HEK293 (cell line): ENCODE results near the gene SYNCRIP.
A peak's percentile ranks its signal among the peaks of the same experiment; 100 is the strongest.

Experiments used
- GFI1B ChIP-seq: fragments of 450-650 bp; formaldehyde crosslinking; IDR thresholded peaks from 2 replicates; pipeline ENCODE4 v1.5.1; 2016; ENCODE audit warnings: missing biosample characterization, missing genetic modification characterization
- GLI4 ChIP-seq: fragments of 450-650 bp; formaldehyde crosslinking; IDR thresholded peaks from 2 replicates; pipeline ENCODE4 v1.5.1; 2016; ENCODE audit warnings: missing biosample characterization, missing genetic modification characterization
- OSR2 ChIP-seq: fragments of 450-650 bp; formaldehyde crosslinking; IDR thresholded peaks from 2 replicates; pipeline ENCODE4 v1.5.1; 2016; ENCODE audit warnings: missing biosample characterization, missing genetic modification characterization
- SALL2 ChIP-seq: fragments of 450-650 bp; formaldehyde crosslinking; IDR thresholded peaks from 2 replicates; pipeline ENCODE4 v1.5.0; 2017; ENCODE audit warnings: missing biosample characterization, mild to moderate bottlenecking, missing genetic modification characterization, borderline replicate concordance
- SP3 ChIP-seq: fragments of 450-650 bp; formaldehyde crosslinking; IDR thresholded peaks from 2 replicates; pipeline ENCODE4 v1.5.1; 2016; ENCODE audit warnings: missing biosample characterization, missing genetic modification characterization
- SP7 ChIP-seq: fragments of 450-650 bp; formaldehyde crosslinking; IDR thresholded peaks from 2 replicates; pipeline ENCODE4 v1.5.1; 2016; ENCODE audit warnings: missing biosample characterization, missing genetic modification characterization
- ZNF112 ChIP-seq: fragments of 450-650 bp; formaldehyde crosslinking; IDR thresholded peaks from 2 replicates; pipeline ENCODE4 v1.5.0; 2017; ENCODE audit warnings: missing biosample characterization, missing genetic modification characterization
- ZNF132 ChIP-seq: fragments of 450-650 bp; formaldehyde crosslinking; IDR thresholded peaks from 2 replicates; pipeline ENCODE4 v1.5.1; 2017; ENCODE audit warnings: missing biosample characterization, missing genetic modification characterization, borderline replicate concordance
- ZNF133 ChIP-seq: fragments of 450-650 bp; formaldehyde crosslinking; IDR thresholded peaks from 2 replicates; pipeline ENCODE4 v1.5.1; 2016; ENCODE audit warnings: missing biosample characterization, missing genetic modification characterization
- ZNF24 ChIP-seq: fragments of 450-650 bp; formaldehyde crosslinking; IDR thresholded peaks from 2 replicates; pipeline ENCODE4 v1.5.1; 2016; ENCODE audit warnings: missing biosample characterization, missing genetic modification characterization
- ZNF311 ChIP-seq: fragments of 450-650 bp; formaldehyde crosslinking; IDR thresholded peaks from 2 replicates; pipeline ENCODE4 v1.5.1; 2017; ENCODE audit warnings: missing biosample characterization, missing genetic modification characterization, borderline replicate concordance
- ZNF391 ChIP-seq: fragments of 450-650 bp; formaldehyde crosslinking; IDR thresholded peaks from 2 replicates; pipeline ENCODE4 v1.5.1; 2016; ENCODE audit warnings: low read depth, missing biosample characterization, missing genetic modification characterization, borderline replicate concordance
- ZNF423 ChIP-seq: fragments of 450-650 bp; formaldehyde crosslinking; IDR thresholded peaks from 2 replicates; pipeline ENCODE4 v1.5.1; 2016; ENCODE audit warnings: missing biosample characterization, missing genetic modification characterization
- ZNF473 ChIP-seq: fragments of 450-650 bp; formaldehyde crosslinking; IDR thresholded peaks from 2 replicates; pipeline ENCODE4 v1.5.1; 2017; ENCODE audit warnings: missing biosample characterization, missing genetic modification characterization
- ZNF48 ChIP-seq: fragments of 450-650 bp; formaldehyde crosslinking; IDR thresholded peaks from 2 replicates; pipeline ENCODE4 v1.5.1; 2016; ENCODE audit warnings: missing biosample characterization, missing genetic modification characterization
- ZNF529 ChIP-seq: fragments of 450-650 bp; formaldehyde crosslinking; IDR thresholded peaks from 2 replicates; pipeline ENCODE4 v1.5.1; 2017; ENCODE audit warnings: missing genetic modification characterization, missing biosample characterization; ENCODE audit not compliant: insufficient replicate concordance
- ZNF585B ChIP-seq: fragments of 450-650 bp; formaldehyde crosslinking; IDR thresholded peaks from 2 replicates; pipeline ENCODE4 v1.5.1; 2016; ENCODE audit warnings: missing biosample characterization, missing genetic modification characterization
- ZNF623 ChIP-seq: fragments of 450-650 bp; formaldehyde crosslinking; IDR thresholded peaks from 2 replicates; pipeline ENCODE4 v1.5.1; 2016; ENCODE audit warnings: missing biosample characterization, missing genetic modification characterization
- ZNF830 ChIP-seq: fragments of 450-650 bp; IDR thresholded peaks from 2 replicates; pipeline ENCODE4 v1.5.0; 2018; ENCODE audit warnings: missing biosample characterization, missing genetic modification characterization, low read depth, mild to moderate bottlenecking, moderate library complexity
- TF ChIP-seq, protein P1 (sequence below): fragments of 450-650 bp; formaldehyde crosslinking; IDR thresholded peaks from 2 replicates; pipeline ENCODE4 v1.5.1; 2016; ENCODE audit warnings: missing biosample characterization, missing genetic modification characterization
- TF ChIP-seq, protein P2 (sequence below): fragments of 450-650 bp; formaldehyde crosslinking; IDR thresholded peaks from 2 replicates; pipeline ENCODE4 v1.5.1; 2017; ENCODE audit warnings: missing biosample characterization, missing genetic modification characterization
- TF ChIP-seq, protein P3 (sequence below): fragments of 450-650 bp; formaldehyde crosslinking; IDR thresholded peaks from 2 replicates; pipeline ENCODE4 v1.5.1; 2016; ENCODE audit warnings: missing biosample characterization, missing genetic modification characterization
- TF ChIP-seq, protein P4 (sequence below): fragments of 450-650 bp; formaldehyde crosslinking; IDR thresholded peaks from 2 replicates; pipeline ENCODE4 v1.5.1; 2017; ENCODE audit warnings: missing biosample characterization, missing genetic modification characterization
- TF ChIP-seq, protein P5 (sequence below): fragments of 450-650 bp; formaldehyde crosslinking; IDR thresholded peaks from 2 replicates; pipeline ENCODE4 v1.5.1; 2016; ENCODE audit warnings: missing biosample characterization, missing genetic modification characterization
- TF ChIP-seq, protein P6 (sequence below): fragments of 450-650 bp; formaldehyde crosslinking; IDR thresholded peaks from 2 replicates; pipeline ENCODE4 v1.5.1; 2016; ENCODE audit warnings: missing biosample characterization, missing genetic modification characterization
- TF ChIP-seq, protein P7 (sequence below): fragments of 450-650 bp; formaldehyde crosslinking; IDR thresholded peaks from 2 replicates; pipeline ENCODE4 v1.5.1; 2016; ENCODE audit warnings: missing biosample characterization, missing genetic modification characterization

The SYNCRIP gene

DNA sequence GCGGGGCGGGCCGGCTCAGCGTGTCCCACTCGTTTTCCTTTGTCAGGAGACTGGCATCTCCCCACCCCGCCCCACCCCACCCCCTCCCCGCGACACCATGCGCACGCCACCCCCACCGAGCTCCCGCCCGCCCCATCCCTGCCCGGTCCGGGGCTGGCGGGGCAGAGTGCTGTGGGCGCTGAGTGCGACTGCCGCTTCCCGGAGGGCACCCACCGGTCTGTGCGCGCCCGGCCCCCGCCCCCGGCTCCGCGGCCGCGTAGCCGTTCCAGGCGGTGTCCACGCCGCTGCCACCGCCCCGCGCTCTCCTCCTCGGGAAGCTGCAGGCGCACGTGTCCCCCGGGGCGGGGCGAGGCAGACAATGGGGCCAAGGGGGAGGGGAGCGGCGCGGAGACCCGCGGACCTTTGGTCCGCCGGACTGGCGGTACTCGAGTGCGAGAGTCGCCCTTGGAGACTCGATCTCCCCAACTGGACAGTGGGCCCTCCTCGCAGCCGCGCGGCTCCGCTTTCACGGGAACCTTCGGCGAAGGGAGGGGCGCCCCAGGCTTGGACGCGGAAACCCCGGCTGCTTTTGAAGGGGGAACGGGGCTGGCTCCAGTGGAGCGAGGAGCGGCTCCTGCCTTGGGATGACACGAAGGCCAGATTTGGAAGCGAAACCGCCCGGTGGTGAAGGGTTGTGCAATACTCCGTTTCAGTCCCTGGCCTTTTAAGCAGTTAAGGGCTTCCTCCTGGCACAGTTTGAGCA, 1.0 kb upstream of the SYNCRIP start (continued):
- TF ChIP-seq, protein P1, sequence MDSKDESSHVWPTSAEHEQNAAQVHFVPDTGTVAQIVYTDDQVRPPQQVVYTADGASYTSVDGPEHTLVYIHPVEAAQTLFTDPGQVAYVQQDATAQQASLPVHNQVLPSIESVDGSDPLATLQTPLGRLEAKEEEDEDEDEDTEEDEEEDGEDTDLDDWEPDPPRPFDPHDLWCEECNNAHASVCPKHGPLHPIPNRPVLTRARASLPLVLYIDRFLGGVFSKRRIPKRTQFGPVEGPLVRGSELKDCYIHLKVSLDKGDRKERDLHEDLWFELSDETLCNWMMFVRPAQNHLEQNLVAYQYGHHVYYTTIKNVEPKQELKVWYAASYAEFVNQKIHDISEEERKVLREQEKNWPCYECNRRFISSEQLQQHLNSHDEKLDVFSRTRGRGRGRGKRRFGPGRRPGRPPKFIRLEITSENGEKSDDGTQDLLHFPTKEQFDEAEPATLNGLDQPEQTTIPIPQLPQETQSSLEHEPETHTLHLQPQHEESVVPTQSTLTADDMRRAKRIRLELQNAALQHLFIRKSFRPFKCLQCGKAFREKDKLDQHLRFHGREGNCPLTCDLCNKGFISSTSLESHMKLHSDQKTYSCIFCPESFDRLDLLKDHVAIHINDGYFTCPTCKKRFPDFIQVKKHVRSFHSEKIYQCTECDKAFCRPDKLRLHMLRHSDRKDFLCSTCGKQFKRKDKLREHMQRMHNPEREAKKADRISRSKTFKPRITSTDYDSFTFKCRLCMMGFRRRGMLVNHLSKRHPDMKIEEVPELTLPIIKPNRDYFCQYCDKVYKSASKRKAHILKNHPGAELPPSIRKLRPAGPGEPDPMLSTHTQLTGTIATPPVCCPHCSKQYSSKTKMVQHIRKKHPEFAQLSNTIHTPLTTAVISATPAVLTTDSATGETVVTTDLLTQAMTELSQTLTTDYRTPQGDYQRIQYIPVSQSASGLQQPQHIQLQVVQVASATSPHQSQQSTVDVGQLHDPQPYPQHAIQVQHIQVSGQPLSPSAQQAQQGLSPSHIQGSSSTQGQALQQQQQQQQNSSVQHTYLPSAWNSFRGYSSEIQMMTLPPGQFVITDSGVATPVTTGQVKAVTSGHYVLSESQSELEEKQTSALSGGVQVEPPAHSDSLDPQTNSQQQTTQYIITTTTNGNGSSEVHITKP (tag by site-specific recombination): peak; percentile 96
- TF ChIP-seq, protein P2, sequence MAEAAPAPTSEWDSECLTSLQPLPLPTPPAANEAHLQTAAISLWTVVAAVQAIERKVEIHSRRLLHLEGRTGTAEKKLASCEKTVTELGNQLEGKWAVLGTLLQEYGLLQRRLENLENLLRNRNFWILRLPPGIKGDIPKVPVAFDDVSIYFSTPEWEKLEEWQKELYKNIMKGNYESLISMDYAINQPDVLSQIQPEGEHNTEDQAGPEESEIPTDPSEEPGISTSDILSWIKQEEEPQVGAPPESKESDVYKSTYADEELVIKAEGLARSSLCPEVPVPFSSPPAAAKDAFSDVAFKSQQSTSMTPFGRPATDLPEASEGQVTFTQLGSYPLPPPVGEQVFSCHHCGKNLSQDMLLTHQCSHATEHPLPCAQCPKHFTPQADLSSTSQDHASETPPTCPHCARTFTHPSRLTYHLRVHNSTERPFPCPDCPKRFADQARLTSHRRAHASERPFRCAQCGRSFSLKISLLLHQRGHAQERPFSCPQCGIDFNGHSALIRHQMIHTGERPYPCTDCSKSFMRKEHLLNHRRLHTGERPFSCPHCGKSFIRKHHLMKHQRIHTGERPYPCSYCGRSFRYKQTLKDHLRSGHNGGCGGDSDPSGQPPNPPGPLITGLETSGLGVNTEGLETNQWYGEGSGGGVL (tag by site-specific recombination): no peak
- TF ChIP-seq, protein P3, sequence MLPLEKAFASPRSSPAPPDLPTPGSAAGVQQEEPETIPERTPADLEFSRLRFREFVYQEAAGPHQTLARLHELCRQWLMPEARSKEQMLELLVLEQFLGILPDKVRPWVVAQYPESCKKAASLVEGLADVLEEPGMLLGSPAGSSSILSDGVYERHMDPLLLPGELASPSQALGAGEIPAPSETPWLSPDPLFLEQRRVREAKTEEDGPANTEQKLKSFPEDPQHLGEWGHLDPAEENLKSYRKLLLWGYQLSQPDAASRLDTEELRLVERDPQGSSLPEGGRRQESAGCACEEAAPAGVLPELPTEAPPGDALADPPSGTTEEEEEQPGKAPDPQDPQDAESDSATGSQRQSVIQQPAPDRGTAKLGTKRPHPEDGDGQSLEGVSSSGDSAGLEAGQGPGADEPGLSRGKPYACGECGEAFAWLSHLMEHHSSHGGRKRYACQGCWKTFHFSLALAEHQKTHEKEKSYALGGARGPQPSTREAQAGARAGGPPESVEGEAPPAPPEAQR (tag by site-specific recombination): peak; percentile 51; the same call in 1 of the 2 replicates
- no peak for TF ChIP-seq ZNF529 (tag by site-specific recombination)
- no peak for TF ChIP-seq ZNF473 (tag by site-specific recombination)
- peak; percentile 34 for TF ChIP-seq SP3 (tag by site-specific recombination)
- TF ChIP-seq ZNF623: no peak
- no peak for TF ChIP-seq ZNF48 (tag by site-specific recombination)
- TF ChIP-seq ZNF585B: no peak
- 0 out of 2 replicates have a peak, but pooled peaks have one; percentile 45 for TF ChIP-seq GLI4 (tag by site-specific recombination)
- TF ChIP-seq ZNF391 (tag by site-specific recombination): peak; percentile 85; the same call in 1 of the 2 replicates
- no peak for TF ChIP-seq ZNF132 (tag by site-specific recombination)
- TF ChIP-seq SP7 (tag by site-specific recombination): peak; percentile 80
- TF ChIP-seq ZNF830 (tag by site-specific recombination): no peak
- peak; percentile 72; the same call in 1 of the 2 replicates for TF ChIP-seq ZNF24
- TF ChIP-seq, protein P4, sequence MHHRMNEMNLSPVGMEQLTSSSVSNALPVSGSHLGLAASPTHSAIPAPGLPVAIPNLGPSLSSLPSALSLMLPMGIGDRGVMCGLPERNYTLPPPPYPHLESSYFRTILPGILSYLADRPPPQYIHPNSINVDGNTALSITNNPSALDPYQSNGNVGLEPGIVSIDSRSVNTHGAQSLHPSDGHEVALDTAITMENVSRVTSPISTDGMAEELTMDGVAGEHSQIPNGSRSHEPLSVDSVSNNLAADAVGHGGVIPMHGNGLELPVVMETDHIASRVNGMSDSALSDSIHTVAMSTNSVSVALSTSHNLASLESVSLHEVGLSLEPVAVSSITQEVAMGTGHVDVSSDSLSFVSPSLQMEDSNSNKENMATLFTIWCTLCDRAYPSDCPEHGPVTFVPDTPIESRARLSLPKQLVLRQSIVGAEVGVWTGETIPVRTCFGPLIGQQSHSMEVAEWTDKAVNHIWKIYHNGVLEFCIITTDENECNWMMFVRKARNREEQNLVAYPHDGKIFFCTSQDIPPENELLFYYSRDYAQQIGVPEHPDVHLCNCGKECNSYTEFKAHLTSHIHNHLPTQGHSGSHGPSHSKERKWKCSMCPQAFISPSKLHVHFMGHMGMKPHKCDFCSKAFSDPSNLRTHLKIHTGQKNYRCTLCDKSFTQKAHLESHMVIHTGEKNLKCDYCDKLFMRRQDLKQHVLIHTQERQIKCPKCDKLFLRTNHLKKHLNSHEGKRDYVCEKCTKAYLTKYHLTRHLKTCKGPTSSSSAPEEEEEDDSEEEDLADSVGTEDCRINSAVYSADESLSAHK: peak; percentile 97
- TF ChIP-seq, protein P5, sequence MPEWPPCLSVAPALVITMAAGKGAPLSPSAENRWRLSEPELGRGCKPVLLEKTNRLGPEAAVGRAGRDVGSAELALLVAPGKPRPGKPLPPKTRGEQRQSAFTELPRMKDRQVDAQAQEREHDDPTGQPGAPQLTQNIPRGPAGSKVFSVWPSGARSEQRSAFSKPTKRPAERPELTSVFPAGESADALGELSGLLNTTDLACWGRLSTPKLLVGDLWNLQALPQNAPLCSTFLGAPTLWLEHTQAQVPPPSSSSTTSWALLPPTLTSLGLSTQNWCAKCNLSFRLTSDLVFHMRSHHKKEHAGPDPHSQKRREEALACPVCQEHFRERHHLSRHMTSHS (tag by site-specific recombination): no peak
- TF ChIP-seq ZNF311 (tag by site-specific recombination): no peak
- TF ChIP-seq ZNF133 (tag by site-specific recombination): no peak
- no peak for TF ChIP-seq ZNF112
- TF ChIP-seq ZNF423 (tag by site-specific recombination): peak; percentile 79
- TF ChIP-seq OSR2 (tag by site-specific recombination): peak; percentile 44
- no peak for TF ChIP-seq GFI1B (tag by site-specific recombination)
- TF ChIP-seq SALL2: no peak
- TF ChIP-seq, protein P6, sequence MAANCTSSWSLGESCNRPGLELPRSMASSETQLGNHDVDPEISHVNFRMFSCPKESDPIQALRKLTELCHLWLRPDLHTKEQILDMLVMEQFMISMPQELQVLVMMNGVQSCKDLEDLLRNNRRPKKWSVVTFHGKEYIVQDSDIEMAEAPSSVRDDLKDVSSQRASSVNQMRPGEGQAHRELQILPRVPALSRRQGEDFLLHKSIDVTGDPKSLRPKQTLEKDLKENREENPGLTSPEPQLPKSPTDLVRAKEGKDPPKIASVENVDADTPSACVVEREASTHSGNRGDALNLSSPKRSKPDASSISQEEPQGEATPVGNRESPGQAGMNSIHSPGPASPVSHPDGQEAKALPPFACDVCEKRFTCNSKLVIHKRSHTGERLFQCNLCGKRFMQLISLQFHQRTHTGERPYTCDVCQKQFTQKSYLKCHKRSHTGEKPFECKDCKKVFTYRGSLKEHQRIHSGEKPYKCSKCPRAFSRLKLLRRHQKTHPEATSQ (tag by site-specific recombination): peak; percentile 89
- TF ChIP-seq, protein P7, sequence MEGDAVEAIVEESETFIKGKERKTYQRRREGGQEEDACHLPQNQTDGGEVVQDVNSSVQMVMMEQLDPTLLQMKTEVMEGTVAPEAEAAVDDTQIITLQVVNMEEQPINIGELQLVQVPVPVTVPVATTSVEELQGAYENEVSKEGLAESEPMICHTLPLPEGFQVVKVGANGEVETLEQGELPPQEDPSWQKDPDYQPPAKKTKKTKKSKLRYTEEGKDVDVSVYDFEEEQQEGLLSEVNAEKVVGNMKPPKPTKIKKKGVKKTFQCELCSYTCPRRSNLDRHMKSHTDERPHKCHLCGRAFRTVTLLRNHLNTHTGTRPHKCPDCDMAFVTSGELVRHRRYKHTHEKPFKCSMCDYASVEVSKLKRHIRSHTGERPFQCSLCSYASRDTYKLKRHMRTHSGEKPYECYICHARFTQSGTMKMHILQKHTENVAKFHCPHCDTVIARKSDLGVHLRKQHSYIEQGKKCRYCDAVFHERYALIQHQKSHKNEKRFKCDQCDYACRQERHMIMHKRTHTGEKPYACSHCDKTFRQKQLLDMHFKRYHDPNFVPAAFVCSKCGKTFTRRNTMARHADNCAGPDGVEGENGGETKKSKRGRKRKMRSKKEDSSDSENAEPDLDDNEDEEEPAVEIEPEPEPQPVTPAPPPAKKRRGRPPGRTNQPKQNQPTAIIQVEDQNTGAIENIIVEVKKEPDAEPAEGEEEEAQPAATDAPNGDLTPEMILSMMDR (tag by site-specific recombination): peak; percentile 46; the same call in 1 of the 2 replicates
